Eye (tissue), 1 donor: ENCODE data around the gene TRPM8.
"Not testable (repeated sequence)": the region's sequence is repeated elsewhere in the genome, so short reads cannot be mapped to it uniquely, and the experiment has no call there.

Experiments used
- DNase-seq: peaks from one replicate; pipeline ENCODE4 v3.0.0-alpha.2; 2015

The TRPM8 gene

GRCh38 chr2:233917116-233917515 is at the start of gene TRPM8:
Gene TRPM8, plus strand, starts transcription at chr2:233917373. Its CDS starts 9,165 bp downstream, at chr2:233926538.
- DNase-seq: peak; percentile 28

- DNase-seq: peak; percentile 77
These were observed 49.1 kb upstream of the TRPM8 start, which contains the start of gene MSL3B for GRCh38 chr2:233867993-233868532. Gene MSL3B, minus strand, starts transcription at chr2:233868386.

GRCh38 chr2:233871432-233871831 is 45.7 kb upstream of the TRPM8 start:
- DNase-seq: no peak

- DNase-seq: not testable (repeated sequence)
These were observed 45.0 kb upstream of the TRPM8 start for GRCh38 chr2:233872125-233872524.

GRCh38 chr2:233882353-233882752 is 34.8 kb upstream of the TRPM8 start:
- DNase-seq: no peak

GRCh38 chr2:233892793-233893192 is 24.4 kb upstream of the TRPM8 start:
- DNase-seq: no peak

- not testable (repeated sequence) for DNase-seq
These were observed 20.9 kb upstream of the TRPM8 start for GRCh38 chr2:233896253-233896652.

GRCh38 chr2:233901367-233901766 is 15.8 kb upstream of the TRPM8 start:
- DNase-seq: no peak

GRCh38 chr2:233901884-233902283 is 15.3 kb upstream of the TRPM8 start:
- DNase-seq: no peak

GRCh38 chr2:233905945-233906344 is 11.2 kb upstream of the TRPM8 start:
- no peak for DNase-seq

GRCh38 chr2:233907627-233908026 is 9.5 kb upstream of the TRPM8 start:
- DNase-seq: no peak

GRCh38 chr2:233912691-233913423 is 4.3 kb upstream of the TRPM8 start:
- DNase-seq: peak; percentile 75

GRCh38 chr2:233915128-233915527 is 2.0 kb upstream of the TRPM8 start:
- no peak for DNase-seq

GRCh38 chr2:233919319-233919718 is 2.1 kb downstream of the TRPM8 start:
- DNase-seq: no peak

- DNase-seq: no peak
These were observed 2.8 kb downstream of the TRPM8 start for GRCh38 chr2:233919938-233920337.

GRCh38 chr2:233922471-233922870 is 5.3 kb downstream of the TRPM8 start:
- no peak for DNase-seq

GRCh38 chr2:233925402-233925801 is 8.2 kb downstream of the TRPM8 start:
- no peak for DNase-seq

- DNase-seq: no peak
These were observed 9.6 kb downstream of the TRPM8 start for GRCh38 chr2:233926806-233927205.

GRCh38 chr2:233928594-233929351 is 11.6 kb downstream of the TRPM8 start:
- DNase-seq: peak; percentile 45

GRCh38 chr2:233929352-233930022 is 12.3 kb downstream of the TRPM8 start:
- DNase-seq: no peak

GRCh38 chr2:233934524-233934923 is 17.4 kb downstream of the TRPM8 start:
- no peak for DNase-seq

GRCh38 chr2:233935426-233935825 is 18.3 kb downstream of the TRPM8 start:
- DNase-seq: no peak

- no peak for DNase-seq
These were observed 18.9 kb downstream of the TRPM8 start for GRCh38 chr2:233936089-233936488.
